PC-3 (cell line): ENCODE results near the gene RARRES2. TPM values are rescaled to one million over a fixed set of nuclear protein-coding genes. Genes with fewer than 3 reads are reported as not detected.

ENCODE experiments used
- ATAC-seq: fragments of 200-7000 bp; cut with Tn5 transposase; 2 replicates; pipeline ENCODE4 v1.9.1; 2020; ENCODE audit warnings: mild to moderate bottlenecking, moderate library complexity
- BruUV-seq: library from RNA; stranded (reverse); fragments of 400-500 nt; replicated peaks from 2 replicates; lab custom pipeline; 2021; lab: Mats Ljungman, UMichigan
- CTCF ChIA-PET: fragments of 300-600 bp; sonication (Branson Sonifier 250); formaldehyde crosslinking; loops from one replicate; lab custom pipeline; 2022; ENCODE audit warnings: antibody characterized with exemption; lab: Charles Lee
- POLR2A ChIA-PET: fragments of 300-600 bp; sonication (Branson Sonifier 250); formaldehyde crosslinking; loops from one replicate; lab custom pipeline; 2022; ENCODE audit warnings: antibody characterized with exemption; ENCODE audit not compliant: unreplicated experiment; lab: Charles Lee
- DNase-seq: peaks from one replicate; pipeline ENCODE4 v3.0.0-alpha.2; 2015
- H2AFZ ChIP-seq: fragments of 300-600 bp; sonication (generic); 2 replicates; pipeline ENCODE4 v1.6.0; 2016; ENCODE audit warnings: antibody characterized with exemption, low read length
- H3F3A ChIP-seq: fragments of 300-600 bp; sonication (generic); one replicate; pipeline ENCODE4 v1.6.0; 2017; ENCODE audit warnings: antibody characterized with exemption, low read length, control low read depth, mild to moderate bottlenecking; ENCODE audit not compliant: unreplicated experiment
- H3K27ac ChIP-seq: fragments of 300-600 bp; sonication (generic); 2 replicates; pipeline ENCODE4 v1.5.1; 2016; ENCODE audit warnings: mild to moderate bottlenecking, low read length
- H3K27me3 ChIP-seq: fragments of 300-600 bp; sonication (generic); 2 replicates; pipeline ENCODE4 v1.6.1; 2016; ENCODE audit warnings: low read length, mixed read lengths
- H3K36me3 ChIP-seq: fragments of 300-600 bp; sonication (generic); 2 replicates; pipeline ENCODE4 v1.6.1; 2016; ENCODE audit warnings: low read depth, mixed run types, low read length, mixed read lengths
- H3K4me1 ChIP-seq: fragments of 300-600 bp; sonication (generic); 2 replicates; pipeline ENCODE4 v1.5.1; 2016; ENCODE audit warnings: low read length; ENCODE audit not compliant: insufficient read depth
- H3K4me2 ChIP-seq: fragments of 300-600 bp; sonication (generic); 2 replicates; pipeline ENCODE4 v1.6.0; 2016; ENCODE audit warnings: low read length
- H3K4me3 ChIP-seq: fragments of 300-600 bp; sonication (generic); 2 replicates; pipeline ENCODE4 v1.5.1; 2016; ENCODE audit warnings: mild to moderate bottlenecking, low read length, mixed read lengths
- H3K79me2 ChIP-seq: fragments of 300-600 bp; sonication (generic); 2 replicates; pipeline ENCODE4 v1.6.1; 2017; ENCODE audit warnings: low read length, mixed read lengths
- H3K9ac ChIP-seq: fragments of 300-600 bp; sonication (generic); 2 replicates; pipeline ENCODE4 v1.6.0; 2016; ENCODE audit warnings: mild to moderate bottlenecking, low read length
- H3K9me2 ChIP-seq: fragments of 300-600 bp; sonication (generic); replicated peaks from 2 replicates; pipeline ENCODE4 v1.6.1; 2016; ENCODE audit warnings: mixed run types, low read length, mixed read lengths
- H3K9me3 ChIP-seq: fragments of 300-600 bp; sonication (generic); 2 replicates; pipeline ENCODE4 v1.6.1; 2016; ENCODE audit warnings: low read length, mixed read lengths
- H4K20me1 ChIP-seq: fragments of 300-600 bp; sonication (generic); 2 replicates; pipeline ENCODE4 v1.6.1; 2016; ENCODE audit warnings: low read length, mixed read lengths
- CTCF ChIP-seq: fragments of 300-600 bp; sonication (generic); conservative IDR thresholded peaks from 2 replicates; pipeline ENCODE4 v1.5.1; 2017; ENCODE audit warnings: antibody characterized with exemption, low read depth, mild to moderate bottlenecking, low read length
- EZH2 ChIP-seq: fragments of 300-600 bp; sonication (generic); IDR thresholded peaks from one replicate; pipeline ENCODE4 v1.6.1; 2017; ENCODE audit warnings: antibody characterized with exemption, mild to moderate bottlenecking, low read length; ENCODE audit not compliant: unreplicated experiment
- EZH2phosphoT487 ChIP-seq: fragments of 300-600 bp; sonication (generic); IDR thresholded peaks from 2 replicates; pipeline ENCODE4 v1.6.1; 2018; ENCODE audit warnings: mild to moderate bottlenecking, antibody characterized with exemption, low read length, borderline replicate concordance
- intact Hi-C: fragments of 100-400 bp; cut with micrococcal nuclease; formaldehyde crosslinking; loops from 2 replicates; pipeline ENCODE4 v1.9.0; 2023
- total RNA-seq: library from RNA; depleted of rRNA; stranded (reverse); fragments of >200 nt; gene quantifications from 2 replicates; pipeline ENCODE4 v1.2.3, GENCODE V29; 2014

Gene RARRES2
- total RNA-seq, 1 experiment from 2014 or later = 1.6 TPM

- H3K27ac ChIP-seq = no peak overlapping the region
- DNase-seq = no peak
- ChIA-PET POLR2A (no interaction called here), CTCF (no interaction called here)
- ATAC-seq = no peak
- no peak overlapping the region for H3K9ac ChIP-seq
- H3K4me1 ChIP-seq = no peaks in the 10 kb centered on the region
- H3K27me3 ChIP-seq = no peaks in the 10 kb centered on the region
- no peaks in the 10 kb centered on the region for H3K36me3 ChIP-seq
- BruUV-seq = no TSS peak
- H4K20me1 ChIP-seq = no peaks in the 10 kb centered on the region
- no peaks in the 10 kb centered on the region for H3K9me2 ChIP-seq
- no peaks in the 10 kb centered on the region for H3F3A ChIP-seq
- no peak overlapping the region for H3K4me2 ChIP-seq
- no peaks in the 10 kb centered on the region for H3K9me3 ChIP-seq
- intact Hi-C loops = no loop called here
- H3K79me2 ChIP-seq = no peaks in the 10 kb centered on the region
- TF ChIP-seq EZH2phosphoT487 (no peak), CTCF (no peak), EZH2 (no peak)
- no peak overlapping the region for H2AFZ ChIP-seq
- no peak overlapping the region for H3K4me3 ChIP-seq
Observed at GRCh38 chr7:150340875-150341262, 560 bp downstream of the RARRES2 start.

GRCh38 chr7:150340024-150340749 lies 1.2 kb downstream of the RARRES2 start:
- no peak for DNase-seq
- H4K20me1 ChIP-seq = no peaks in the 10 kb centered on the region
- TF ChIP-seq EZH2phosphoT487 (no peak), CTCF (no peak), EZH2 (no peak)
- no peaks in the 10 kb centered on the region for H3K4me1 ChIP-seq
- H3K4me2 ChIP-seq = no peak overlapping the region
- no peaks in the 10 kb centered on the region for H3K9me3 ChIP-seq
- H3K4me3 ChIP-seq = no peak overlapping the region
- ATAC-seq = no peak
- no peak overlapping the region for H3K27ac ChIP-seq
- no peaks in the 10 kb centered on the region for H3K36me3 ChIP-seq
- H3K9ac ChIP-seq = no peak overlapping the region
- no TSS peak for BruUV-seq
- ChIA-PET CTCF (no interaction called here), POLR2A (no interaction called here)
- H3K79me2 ChIP-seq = no peaks in the 10 kb centered on the region
- H3K9me2 ChIP-seq = no peaks in the 10 kb centered on the region
- no peak overlapping the region for H2AFZ ChIP-seq
- H3F3A ChIP-seq = no peaks in the 10 kb centered on the region
- intact Hi-C loops = no loop called here
- H3K27me3 ChIP-seq = no peaks in the 10 kb centered on the region

GRCh38 chr7:150339409-150339809 lies 2.0 kb downstream of the RARRES2 start:
- Histone ChIP-seq H3K9me2 (no peaks in the 10 kb centered on the region), H3K4me1 (no peaks in the 10 kb centered on the region), H3K36me3 (no peaks in the 10 kb centered on the region), H3K9me3 (no peaks in the 10 kb centered on the region), H4K20me1 (no peaks in the 10 kb centered on the region), H2AFZ (no peak overlapping the region), H3K9ac (no peak overlapping the region), H3K4me2 (no peak overlapping the region), H3K4me3 (no peak overlapping the region), H3F3A (no peaks in the 10 kb centered on the region), H3K27me3 (no peaks in the 10 kb centered on the region), H3K79me2 (no peaks in the 10 kb centered on the region), H3K27ac (no peak overlapping the region)
- BruUV-seq = no TSS peak
- ChIA-PET POLR2A (no interaction called here), CTCF (no interaction called here)
- DNase-seq (no peak), ATAC-seq (0 out of 2 replicates have a peak, but pooled peaks have one; percentile 24)
- intact Hi-C loops = no loop called here
- TF ChIP-seq CTCF (no peak), EZH2 (no peak)
